H1 (cell line): ENCODE results near the gene RNF5.

Experiments used
- BACH1 ChIP-seq: IDR thresholded peaks from 2 replicates; pipeline ENCODE4 v1.6.1; 2012; ENCODE audit warnings: low read length, improper control_type of control experiment
- CEBPB ChIP-seq: IDR thresholded peaks from 2 replicates; pipeline ENCODE4 v1.6.1; 2012; ENCODE audit warnings: low read depth, low read length
- CREB1 ChIP-seq: IDR thresholded peaks from 2 replicates; pipeline ENCODE4 v1.6.1; 2012; ENCODE audit warnings: inconsistent platforms
- HDAC2 ChIP-seq, 2 experiments: fragments of 300-600 bp in 1 of 2; sonication (generic) in 1 of 2; IDR thresholded peaks; 2 replicates each; pipeline ENCODE4 v1.6.1; 2011 to 2012; ENCODE audit warnings: low read depth in 2 of 2, low read length in 2 of 2, mild to moderate bottlenecking in 2 of 2, moderate library complexity in 2 of 2, borderline replicate concordance in 1 of 2, inconsistent platforms in 1 of 2
- JUN ChIP-seq: IDR thresholded peaks from 2 replicates; pipeline ENCODE4 v1.6.1; 2011; ENCODE audit warnings: low read depth, mild to moderate bottlenecking, improper control_type of control experiment, low read length
- POLR2A ChIP-seq, 2 experiments: IDR thresholded peaks; 1 replicate in 1 of 2; 2 replicates in 1 of 2; pipeline ENCODE4 v1.6.1; 2011; ENCODE audit warnings: low read depth in 2 of 2, low read length in 2 of 2, mild to moderate bottlenecking in 2 of 2; ENCODE audit errors: control extremely low read depth in 1 of 2
- POLR2AphosphoS5 ChIP-seq: IDR thresholded peaks from 2 replicates; pipeline ENCODE4 v1.6.1; 2011; ENCODE audit warnings: low read depth, low read length
- TAF1 ChIP-seq: IDR thresholded peaks from 2 replicates; pipeline ENCODE4 v1.6.1; 2011; ENCODE audit warnings: mild to moderate bottlenecking, low read depth, low read length
- TAF7 ChIP-seq: optimal IDR thresholded peaks from 2 replicates; pipeline ENCODE3; 2011; ENCODE audit warnings: low read depth, mild to moderate bottlenecking, inconsistent platforms, low read length, moderate library complexity, borderline replicate concordance
- YY1 ChIP-seq: IDR thresholded peaks from 2 replicates; pipeline ENCODE4 v1.6.1; 2011; ENCODE audit warnings: low read depth, mild to moderate bottlenecking, low read length
- ZNF274 ChIP-seq: IDR thresholded peaks from 2 replicates; pipeline ENCODE4 v1.7.0; 2012; ENCODE audit warnings: low read length, borderline replicate concordance; ENCODE audit errors: extremely low read depth
- TF ChIP-seq, protein P1 (sequence below), 3 experiments: IDR thresholded peaks; 1 replicate in 2 of 3; 2 replicates in 1 of 3; pipeline versions ENCODE4 v1.5.1 to v1.6.1; 2011; ENCODE audit warnings: low read length in 3 of 3, mild to moderate bottlenecking in 3 of 3, inconsistent platforms in 2 of 3, low read depth in 1 of 3, moderate library complexity in 1 of 3; ENCODE audit not compliant: insufficient read depth in 1 of 3; ENCODE audit errors: control extremely low read depth in 1 of 3
- TF ChIP-seq, protein P2 (sequence below): IDR thresholded peaks from 2 replicates; pipeline ENCODE4 v1.6.1; 2012; ENCODE audit warnings: inconsistent platforms
- TF ChIP-seq, protein P3 (sequence below): fragments of 300-600 bp; sonication (generic); IDR thresholded peaks from 2 replicates; pipeline ENCODE4 v1.7.1; 2012; ENCODE audit warnings: low read length, moderate library complexity, mild to moderate bottlenecking, inconsistent platforms; ENCODE audit not compliant: insufficient replicate concordance

DNA sequence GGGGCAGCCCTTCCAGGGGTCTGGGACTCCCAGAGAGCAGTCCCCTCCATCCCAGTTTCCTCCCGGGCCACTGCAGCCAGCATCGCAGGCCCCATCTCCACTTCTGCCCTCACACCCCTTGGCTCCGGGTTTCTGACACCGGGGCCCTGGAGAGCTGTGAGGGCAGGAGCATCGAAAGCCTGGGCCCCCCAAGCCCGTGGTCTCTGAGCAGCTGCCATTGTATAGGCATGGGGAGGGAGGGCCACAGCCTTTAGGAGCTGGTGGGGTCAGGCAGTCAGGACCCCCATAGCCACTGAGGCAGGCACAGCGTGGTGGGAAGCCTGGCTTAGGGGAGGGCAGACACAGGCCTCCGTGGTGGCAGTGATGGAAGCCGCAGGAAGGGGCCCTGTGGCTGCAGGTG is 24.0 kb downstream of the RNF5 start:
- TF ChIP-seq POLR2AphosphoS5 = no peak
- TF ChIP-seq BACH1 = no peak
- TF ChIP-seq POLR2A (IDR thresholded peaks at IDR 0.05; ENCODE audit: control extremely low read depth in 1 of 2, low read depth in 2 of 2, low read length in 2 of 2) = no peak
- TF ChIP-seq, protein P1, sequence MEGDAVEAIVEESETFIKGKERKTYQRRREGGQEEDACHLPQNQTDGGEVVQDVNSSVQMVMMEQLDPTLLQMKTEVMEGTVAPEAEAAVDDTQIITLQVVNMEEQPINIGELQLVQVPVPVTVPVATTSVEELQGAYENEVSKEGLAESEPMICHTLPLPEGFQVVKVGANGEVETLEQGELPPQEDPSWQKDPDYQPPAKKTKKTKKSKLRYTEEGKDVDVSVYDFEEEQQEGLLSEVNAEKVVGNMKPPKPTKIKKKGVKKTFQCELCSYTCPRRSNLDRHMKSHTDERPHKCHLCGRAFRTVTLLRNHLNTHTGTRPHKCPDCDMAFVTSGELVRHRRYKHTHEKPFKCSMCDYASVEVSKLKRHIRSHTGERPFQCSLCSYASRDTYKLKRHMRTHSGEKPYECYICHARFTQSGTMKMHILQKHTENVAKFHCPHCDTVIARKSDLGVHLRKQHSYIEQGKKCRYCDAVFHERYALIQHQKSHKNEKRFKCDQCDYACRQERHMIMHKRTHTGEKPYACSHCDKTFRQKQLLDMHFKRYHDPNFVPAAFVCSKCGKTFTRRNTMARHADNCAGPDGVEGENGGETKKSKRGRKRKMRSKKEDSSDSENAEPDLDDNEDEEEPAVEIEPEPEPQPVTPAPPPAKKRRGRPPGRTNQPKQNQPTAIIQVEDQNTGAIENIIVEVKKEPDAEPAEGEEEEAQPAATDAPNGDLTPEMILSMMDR (IDR thresholded peaks at IDR 0.05; ENCODE audit: control extremely low read depth in 1 of 3, insufficient read depth in 1 of 3, low read depth in 1 of 3, low read length in 3 of 3) = no peak
- no peak for TF ChIP-seq YY1
- TF ChIP-seq ZNF274 = no peak
- TF ChIP-seq JUN = no peak
- TF ChIP-seq, protein P2, sequence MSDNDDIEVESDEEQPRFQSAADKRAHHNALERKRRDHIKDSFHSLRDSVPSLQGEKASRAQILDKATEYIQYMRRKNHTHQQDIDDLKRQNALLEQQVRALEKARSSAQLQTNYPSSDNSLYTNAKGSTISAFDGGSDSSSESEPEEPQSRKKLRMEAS = no peak
- TF ChIP-seq TAF7 = no peak
- TF ChIP-seq, protein P3, sequence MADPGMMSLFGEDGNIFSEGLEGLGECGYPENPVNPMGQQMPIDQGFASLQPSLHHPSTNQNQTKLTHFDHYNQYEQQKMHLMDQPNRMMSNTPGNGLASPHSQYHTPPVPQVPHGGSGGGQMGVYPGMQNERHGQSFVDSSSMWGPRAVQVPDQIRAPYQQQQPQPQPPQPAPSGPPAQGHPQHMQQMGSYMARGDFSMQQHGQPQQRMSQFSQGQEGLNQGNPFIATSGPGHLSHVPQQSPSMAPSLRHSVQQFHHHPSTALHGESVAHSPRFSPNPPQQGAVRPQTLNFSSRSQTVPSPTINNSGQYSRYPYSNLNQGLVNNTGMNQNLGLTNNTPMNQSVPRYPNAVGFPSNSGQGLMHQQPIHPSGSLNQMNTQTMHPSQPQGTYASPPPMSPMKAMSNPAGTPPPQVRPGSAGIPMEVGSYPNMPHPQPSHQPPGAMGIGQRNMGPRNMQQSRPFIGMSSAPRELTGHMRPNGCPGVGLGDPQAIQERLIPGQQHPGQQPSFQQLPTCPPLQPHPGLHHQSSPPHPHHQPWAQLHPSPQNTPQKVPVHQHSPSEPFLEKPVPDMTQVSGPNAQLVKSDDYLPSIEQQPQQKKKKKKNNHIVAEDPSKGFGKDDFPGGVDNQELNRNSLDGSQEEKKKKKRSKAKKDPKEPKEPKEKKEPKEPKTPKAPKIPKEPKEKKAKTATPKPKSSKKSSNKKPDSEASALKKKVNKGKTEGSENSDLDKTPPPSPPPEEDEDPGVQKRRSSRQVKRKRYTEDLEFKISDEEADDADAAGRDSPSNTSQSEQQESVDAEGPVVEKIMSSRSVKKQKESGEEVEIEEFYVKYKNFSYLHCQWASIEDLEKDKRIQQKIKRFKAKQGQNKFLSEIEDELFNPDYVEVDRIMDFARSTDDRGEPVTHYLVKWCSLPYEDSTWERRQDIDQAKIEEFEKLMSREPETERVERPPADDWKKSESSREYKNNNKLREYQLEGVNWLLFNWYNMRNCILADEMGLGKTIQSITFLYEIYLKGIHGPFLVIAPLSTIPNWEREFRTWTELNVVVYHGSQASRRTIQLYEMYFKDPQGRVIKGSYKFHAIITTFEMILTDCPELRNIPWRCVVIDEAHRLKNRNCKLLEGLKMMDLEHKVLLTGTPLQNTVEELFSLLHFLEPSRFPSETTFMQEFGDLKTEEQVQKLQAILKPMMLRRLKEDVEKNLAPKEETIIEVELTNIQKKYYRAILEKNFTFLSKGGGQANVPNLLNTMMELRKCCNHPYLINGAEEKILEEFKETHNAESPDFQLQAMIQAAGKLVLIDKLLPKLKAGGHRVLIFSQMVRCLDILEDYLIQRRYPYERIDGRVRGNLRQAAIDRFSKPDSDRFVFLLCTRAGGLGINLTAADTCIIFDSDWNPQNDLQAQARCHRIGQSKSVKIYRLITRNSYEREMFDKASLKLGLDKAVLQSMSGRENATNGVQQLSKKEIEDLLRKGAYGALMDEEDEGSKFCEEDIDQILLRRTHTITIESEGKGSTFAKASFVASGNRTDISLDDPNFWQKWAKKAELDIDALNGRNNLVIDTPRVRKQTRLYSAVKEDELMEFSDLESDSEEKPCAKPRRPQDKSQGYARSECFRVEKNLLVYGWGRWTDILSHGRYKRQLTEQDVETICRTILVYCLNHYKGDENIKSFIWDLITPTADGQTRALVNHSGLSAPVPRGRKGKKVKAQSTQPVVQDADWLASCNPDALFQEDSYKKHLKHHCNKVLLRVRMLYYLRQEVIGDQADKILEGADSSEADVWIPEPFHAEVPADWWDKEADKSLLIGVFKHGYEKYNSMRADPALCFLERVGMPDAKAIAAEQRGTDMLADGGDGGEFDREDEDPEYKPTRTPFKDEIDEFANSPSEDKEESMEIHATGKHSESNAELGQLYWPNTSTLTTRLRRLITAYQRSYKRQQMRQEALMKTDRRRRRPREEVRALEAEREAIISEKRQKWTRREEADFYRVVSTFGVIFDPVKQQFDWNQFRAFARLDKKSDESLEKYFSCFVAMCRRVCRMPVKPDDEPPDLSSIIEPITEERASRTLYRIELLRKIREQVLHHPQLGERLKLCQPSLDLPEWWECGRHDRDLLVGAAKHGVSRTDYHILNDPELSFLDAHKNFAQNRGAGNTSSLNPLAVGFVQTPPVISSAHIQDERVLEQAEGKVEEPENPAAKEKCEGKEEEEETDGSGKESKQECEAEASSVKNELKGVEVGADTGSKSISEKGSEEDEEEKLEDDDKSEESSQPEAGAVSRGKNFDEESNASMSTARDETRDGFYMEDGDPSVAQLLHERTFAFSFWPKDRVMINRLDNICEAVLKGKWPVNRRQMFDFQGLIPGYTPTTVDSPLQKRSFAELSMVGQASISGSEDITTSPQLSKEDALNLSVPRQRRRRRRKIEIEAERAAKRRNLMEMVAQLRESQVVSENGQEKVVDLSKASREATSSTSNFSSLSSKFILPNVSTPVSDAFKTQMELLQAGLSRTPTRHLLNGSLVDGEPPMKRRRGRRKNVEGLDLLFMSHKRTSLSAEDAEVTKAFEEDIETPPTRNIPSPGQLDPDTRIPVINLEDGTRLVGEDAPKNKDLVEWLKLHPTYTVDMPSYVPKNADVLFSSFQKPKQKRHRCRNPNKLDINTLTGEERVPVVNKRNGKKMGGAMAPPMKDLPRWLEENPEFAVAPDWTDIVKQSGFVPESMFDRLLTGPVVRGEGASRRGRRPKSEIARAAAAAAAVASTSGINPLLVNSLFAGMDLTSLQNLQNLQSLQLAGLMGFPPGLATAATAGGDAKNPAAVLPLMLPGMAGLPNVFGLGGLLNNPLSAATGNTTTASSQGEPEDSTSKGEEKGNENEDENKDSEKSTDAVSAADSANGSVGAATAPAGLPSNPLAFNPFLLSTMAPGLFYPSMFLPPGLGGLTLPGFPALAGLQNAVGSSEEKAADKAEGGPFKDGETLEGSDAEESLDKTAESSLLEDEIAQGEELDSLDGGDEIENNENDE = no peak
- TF ChIP-seq HDAC2 (IDR thresholded peaks at IDR 0.05; ENCODE audit: borderline replicate concordance in 1 of 2, low read depth in 2 of 2, low read length in 2 of 2) = no peak
- TF ChIP-seq TAF1 = no peak
- no peak for TF ChIP-seq CEBPB
- TF ChIP-seq CREB1 = no peak
